Measurements from ENCODE around the gene DOCK6. TPM values are rescaled to one million over a fixed set of nuclear protein-coding genes. Genes with fewer than 3 reads are reported as not detected.

DOCK6 gene
- total and polyA plus RNA-seq, 12 donors, result 27.6 to 73.3 (median 40.2) TPM

DNA sequence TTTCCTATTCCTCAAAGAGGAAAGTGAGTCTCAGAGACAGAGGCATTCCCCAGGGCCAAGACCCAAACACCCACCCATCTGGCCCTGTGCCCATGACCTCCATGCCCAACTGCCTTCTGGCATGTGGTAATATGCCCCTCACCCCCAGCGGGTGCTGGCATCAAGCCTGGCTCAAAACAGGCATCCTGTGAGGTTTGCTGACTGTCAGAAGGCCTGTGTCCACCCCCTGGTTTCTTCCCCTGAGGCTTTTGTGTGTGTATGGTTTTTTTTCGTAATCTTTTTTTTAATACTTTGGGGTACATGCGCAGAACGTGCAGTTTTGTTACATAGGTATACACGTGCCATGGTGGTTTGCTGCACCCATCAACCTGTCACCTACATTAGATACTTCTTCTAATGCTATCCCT lies 57.4 kb downstream of the DOCK6 start:
- H3K27me3 ChIP-seq, result no peaks in the 10 kb centered on the region
- peak overlapping the region in 9 of 10 donors; percentile 5 to 94 (median 85) for H3K27ac ChIP-seq
- H3K9me3 ChIP-seq, result no peaks in the 10 kb centered on the region
- H3K4me3 ChIP-seq, result no peak overlapping the region
- peaks cover 13 to 34% (median 26%) of the 10 kb centered on the region in 9 donors for H3K4me1 ChIP-seq
- ATAC-seq, result no peak
- TF ChIP-seq, protein P1, sequence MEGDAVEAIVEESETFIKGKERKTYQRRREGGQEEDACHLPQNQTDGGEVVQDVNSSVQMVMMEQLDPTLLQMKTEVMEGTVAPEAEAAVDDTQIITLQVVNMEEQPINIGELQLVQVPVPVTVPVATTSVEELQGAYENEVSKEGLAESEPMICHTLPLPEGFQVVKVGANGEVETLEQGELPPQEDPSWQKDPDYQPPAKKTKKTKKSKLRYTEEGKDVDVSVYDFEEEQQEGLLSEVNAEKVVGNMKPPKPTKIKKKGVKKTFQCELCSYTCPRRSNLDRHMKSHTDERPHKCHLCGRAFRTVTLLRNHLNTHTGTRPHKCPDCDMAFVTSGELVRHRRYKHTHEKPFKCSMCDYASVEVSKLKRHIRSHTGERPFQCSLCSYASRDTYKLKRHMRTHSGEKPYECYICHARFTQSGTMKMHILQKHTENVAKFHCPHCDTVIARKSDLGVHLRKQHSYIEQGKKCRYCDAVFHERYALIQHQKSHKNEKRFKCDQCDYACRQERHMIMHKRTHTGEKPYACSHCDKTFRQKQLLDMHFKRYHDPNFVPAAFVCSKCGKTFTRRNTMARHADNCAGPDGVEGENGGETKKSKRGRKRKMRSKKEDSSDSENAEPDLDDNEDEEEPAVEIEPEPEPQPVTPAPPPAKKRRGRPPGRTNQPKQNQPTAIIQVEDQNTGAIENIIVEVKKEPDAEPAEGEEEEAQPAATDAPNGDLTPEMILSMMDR (IDR thresholded peaks at IDR 0.05), result no peak
- H3K36me3 ChIP-seq, result peaks cover 0 to 93% (median 25%) of the 10 kb centered on the region in 9 donors
- intact Hi-C loops (cut with DNase I), result loop anchor here in 9 of 10 donors (1.0 to 10.0 kb wide), 5 partner anchors 68 to 170 kb away; no protein-coding TSS in a partner anchor
- 50 to 51% methylated on average over 5 of the region's 5 CpGs for WGBS, 2 donors
- DNase-seq, result peak in 1 of 2 donors; percentile 48

DNA sequence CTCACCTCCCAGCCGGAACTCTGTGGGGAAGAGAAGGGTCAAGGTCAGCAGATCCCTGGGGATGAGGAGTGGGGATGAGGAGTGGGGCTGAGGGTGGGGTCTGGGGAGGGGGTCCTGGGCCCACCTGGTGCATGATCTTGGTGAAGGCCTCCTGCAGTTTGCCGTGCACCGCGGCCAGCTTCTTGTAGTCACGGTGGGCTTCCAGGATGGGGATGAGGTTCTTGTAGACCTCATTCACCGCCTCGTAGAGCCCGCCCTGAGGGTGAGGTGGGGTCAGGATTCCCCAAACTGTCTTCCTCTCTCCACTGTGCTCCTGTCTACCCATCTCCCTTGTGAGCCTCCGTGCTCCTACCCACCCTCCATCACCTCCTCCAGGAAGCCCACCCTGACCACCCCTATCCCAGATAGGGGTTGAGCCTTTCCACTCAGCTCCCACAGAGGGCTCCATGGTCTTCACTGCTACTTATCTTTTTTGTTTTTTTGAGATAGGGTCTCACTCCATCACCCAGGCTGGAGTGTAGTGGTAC lies 58.2 kb downstream of the DOCK6 start:
- Histone ChIP-seq H3K4me3 (peak overlapping the region in 6 of 10 donors; percentile 18 to 37 (median 34)), H3K36me3 (peaks cover 0 to 99% (median 26%) of the 10 kb centered on the region in 9 donors), H3K27me3 (no peaks in the 10 kb centered on the region), H3K4me1 (peaks cover 13 to 36% (median 26%) of the 10 kb centered on the region in 9 donors), H3K9me3 (no peaks in the 10 kb centered on the region), H3K27ac (peak overlapping the region; percentile 81 to 94 (median 85))
- intact Hi-C loops (cut with DNase I), result loop anchor here in 8 of 10 donors (1.0 to 10.0 kb wide), 5 partner anchors 67 to 169 kb away; no protein-coding TSS in a partner anchor
- ATAC-seq (peak in 5 of 8 donors; percentile 4 to 9 (median 6)), DNase-seq (no peak)
- 77 to 80% methylated on average over 9 of the region's 9 CpGs for WGBS, 2 donors
- TF ChIP-seq, protein P1 (IDR thresholded peaks at IDR 0.05), result peak in 2 of 9 donors; percentile 34 to 48

DNA sequence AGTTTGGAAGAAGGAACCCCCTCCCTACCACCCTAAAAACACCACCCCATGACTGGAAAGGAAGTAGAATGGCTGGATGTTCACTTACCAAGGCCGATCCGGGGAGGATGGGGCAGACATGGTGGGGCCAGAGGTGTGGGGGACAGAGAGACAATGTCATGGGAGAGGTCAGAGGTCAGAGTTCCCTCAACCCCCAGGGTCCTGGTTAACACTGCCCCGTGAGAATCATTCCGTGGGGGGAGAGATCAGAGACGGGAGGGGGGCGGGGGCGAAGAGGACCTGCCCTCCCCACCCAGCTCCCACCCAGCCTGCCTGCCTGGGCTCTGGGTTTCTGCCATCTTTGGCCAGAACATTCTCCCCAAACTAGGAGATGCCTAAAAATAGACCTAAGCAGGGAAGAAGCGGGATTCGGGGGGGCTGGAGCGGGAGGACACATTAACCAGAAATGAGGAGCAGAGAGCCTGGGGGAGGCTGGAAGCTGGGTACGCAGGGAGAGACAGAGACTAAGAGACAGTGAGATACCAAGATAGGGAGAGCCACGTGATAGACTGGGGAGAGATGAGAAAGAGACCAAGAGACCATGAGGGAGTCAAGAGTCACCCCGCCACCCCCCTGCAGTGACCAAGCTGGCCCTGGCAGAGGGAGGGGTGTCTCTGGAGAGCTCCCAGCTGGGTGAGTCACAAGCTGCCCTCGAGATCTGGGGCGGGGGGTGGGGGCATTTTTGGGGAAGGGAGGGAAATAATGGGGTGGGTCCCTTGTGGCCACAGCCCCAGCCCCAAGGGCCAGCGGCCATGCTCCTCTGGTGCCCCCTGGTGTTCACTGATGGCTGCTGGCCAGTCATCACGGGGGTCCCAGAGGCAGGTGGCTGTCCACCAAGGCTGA lies 58.9 kb downstream of the DOCK6 start:
- TF ChIP-seq, protein P1 (IDR thresholded peaks at IDR 0.05), result peak; percentile 82 to 92 (median 87)
- Histone ChIP-seq H3K9me3 (no peaks in the 10 kb centered on the region), H3K4me1 (peaks cover 13 to 43% (median 29%) of the 10 kb centered on the region in 9 donors), H3K4me3 (peak overlapping the region in 7 of 10 donors; percentile 2 to 37 (median 33)), H3K27me3 (no peaks in the 10 kb centered on the region), H3K27ac (peak overlapping the region; percentile 81 to 94 (median 85)), H3K36me3 (peaks cover 0 to 99% (median 24%) of the 10 kb centered on the region in 9 donors)
- peak; percentile 71 to 85 (median 78) for ATAC-seq
- DNase-seq, result peak; percentile 81 to 87
- WGBS, 2 donors, result 30 to 34% methylated on average over 17 of the region's 17 CpGs
- intact Hi-C loops (cut with DNase I), result loop anchor here in 9 of 10 donors (1.0 to 10.0 kb wide), 7 partner anchors 61 to 169 kb away; no protein-coding TSS in a partner anchor
